SKM-1 treated with dmso at 0.1 percent for 144 hours (cell line): Measurements from ENCODE around the gene SNX18.

Source experiments
- DNase-seq: peaks from one replicate; lab custom pipeline; 2025; ENCODE audit not compliant: unreplicated experiment; lab: John Stamatoyannopoulos, UW

The SNX18 gene

DNA sequence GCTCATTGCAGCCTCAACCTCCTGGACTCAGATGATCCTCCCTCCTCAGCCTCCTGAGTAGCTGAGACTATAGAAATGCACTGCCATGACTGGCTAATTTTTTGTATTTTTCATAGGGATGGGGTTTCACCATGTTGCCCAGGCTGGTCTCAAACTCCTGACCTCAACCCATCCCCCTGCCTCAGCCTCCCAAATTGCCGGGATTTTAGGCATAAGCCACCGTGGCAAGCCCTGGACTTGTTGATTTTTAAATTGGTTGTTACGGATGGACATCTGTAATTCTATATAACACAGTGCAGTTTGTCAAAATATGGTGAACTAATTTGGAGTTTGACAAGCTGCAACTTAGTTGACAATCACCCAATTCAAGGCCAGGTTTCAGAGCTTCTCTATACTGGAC lies 22.7 kb downstream of the SNX18 start:
- no peak for DNase-seq

DNA sequence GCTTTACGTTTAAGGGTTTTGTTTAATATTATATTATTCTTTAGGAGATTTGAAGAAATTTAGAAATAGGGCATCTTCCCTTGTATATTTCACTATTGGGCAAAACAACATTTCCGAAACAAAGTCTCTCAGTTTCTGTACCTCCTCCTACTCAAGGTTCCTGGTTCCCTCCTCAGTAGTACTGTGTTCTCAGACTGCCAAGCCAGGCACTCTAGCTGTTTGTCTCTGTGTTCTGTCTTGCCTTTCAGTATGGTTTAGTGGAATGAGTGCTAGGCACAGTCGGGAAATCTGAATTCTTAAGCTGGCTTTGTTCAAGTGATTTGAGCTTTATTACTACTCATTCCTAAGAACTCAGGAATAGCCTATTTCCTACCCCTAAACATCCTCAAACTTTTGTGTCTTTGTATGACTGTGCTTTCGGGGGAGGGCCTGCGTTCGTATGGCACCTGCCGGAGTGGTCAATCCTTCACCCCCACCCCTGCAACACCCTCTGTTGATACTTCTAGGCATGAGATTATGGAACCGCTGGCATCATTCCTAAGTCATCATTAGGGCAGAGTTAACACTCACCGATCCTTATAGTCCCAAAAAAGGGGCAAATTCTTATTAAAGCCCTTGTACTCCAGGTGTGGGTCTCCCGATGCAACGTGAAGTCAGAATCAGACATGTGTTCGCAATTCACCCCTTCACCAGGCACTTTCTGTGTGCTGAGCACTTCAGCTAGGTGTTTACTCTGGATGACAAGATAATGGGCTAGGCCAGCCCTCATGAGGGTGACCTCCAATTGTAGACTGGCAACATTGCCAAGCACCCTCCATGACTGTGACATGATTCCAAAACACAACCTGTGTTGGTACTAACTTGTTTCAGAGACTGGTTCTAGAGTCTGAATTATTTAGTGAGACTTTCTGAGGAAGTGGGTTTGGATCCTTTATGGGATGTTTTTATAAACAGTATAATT lies 24.5 kb downstream of the SNX18 start:
- no peak for DNase-seq

DNA sequence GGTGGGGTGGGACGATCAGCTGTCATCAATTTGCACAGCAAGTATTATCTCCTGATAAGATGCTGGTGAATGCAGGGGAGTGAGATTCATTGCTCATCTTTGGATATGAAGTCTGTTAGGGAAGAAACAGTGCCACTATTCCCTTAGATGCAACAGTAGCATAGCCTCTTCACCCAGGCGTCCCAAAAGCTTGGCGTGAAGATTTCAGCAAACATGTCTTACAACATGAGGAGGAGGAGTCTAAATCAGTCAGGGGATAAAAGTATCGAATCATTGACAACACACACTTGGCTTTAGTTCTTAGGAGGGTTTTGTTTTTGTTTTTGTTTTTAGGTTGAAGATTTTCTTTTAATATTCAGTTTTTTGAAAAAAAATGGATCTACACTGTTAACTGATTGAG lies 26.5 kb downstream of the SNX18 start:
- no peak for DNase-seq

DNA sequence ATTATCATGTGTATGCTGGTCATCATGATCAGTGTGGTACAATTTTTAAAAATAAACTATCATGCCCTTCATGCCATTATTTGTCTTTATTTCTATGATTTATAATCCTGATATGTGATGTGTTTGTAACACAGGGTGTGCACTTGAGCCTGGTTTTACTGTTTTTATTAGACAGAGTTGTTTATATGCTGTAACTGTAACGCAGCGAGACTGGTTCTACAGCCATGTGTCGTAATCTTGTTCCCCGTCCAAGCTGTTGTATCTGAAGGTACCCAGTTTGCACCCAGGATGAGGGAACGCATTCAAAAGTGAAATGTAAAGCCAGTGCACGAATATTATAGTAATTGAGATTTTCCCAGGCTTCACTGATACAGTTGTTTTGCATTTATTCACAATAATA lies 28.2 kb downstream of the SNX18 start:
- DNase-seq, result no peak

DNA sequence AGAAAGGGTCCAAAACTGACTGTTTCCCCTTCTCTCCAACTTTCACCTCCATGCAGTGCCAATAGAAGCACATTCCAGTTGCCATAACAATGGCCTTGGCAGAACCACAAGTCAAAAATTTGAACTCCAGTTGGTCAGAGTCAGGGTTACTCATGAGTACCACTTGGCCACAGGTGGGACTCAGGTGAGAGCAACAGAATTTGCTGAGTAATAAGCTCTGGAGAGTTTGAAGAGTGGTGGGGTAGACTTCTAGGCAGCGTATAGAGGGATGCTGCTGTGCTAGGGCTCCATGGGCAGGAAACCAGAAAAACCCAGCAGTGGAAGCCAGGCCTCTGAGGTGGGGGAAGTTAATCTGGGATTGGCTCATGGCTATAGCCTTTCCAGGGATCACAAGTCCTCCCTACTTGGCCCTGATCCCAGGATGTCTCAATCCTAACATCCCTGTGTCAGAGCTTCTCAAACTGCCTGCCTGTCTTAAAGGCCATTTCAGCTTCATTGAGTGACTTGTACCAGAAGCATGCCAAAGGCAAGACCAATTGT lies 30.2 kb downstream of the SNX18 start:
- no peak for DNase-seq

DNA sequence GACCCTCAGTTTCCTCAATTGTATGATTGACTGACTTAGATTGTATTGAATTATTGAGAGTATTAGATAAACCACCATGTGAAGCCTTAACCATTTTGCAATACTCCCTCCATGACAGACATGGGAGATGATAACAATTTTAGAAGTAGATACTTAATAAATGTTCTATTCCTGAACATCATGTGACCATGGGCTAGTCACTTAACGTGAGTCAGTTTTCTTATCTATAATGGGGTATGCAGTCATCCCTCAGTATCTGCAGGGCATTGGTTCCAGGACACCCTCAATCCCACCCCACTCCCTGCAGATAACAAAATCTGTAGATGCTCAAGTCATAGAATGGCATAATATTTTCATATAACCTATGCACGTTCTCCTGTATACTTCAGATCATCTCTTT lies 31.0 kb downstream of the SNX18 start:
- DNase-seq, result no peak

DNA sequence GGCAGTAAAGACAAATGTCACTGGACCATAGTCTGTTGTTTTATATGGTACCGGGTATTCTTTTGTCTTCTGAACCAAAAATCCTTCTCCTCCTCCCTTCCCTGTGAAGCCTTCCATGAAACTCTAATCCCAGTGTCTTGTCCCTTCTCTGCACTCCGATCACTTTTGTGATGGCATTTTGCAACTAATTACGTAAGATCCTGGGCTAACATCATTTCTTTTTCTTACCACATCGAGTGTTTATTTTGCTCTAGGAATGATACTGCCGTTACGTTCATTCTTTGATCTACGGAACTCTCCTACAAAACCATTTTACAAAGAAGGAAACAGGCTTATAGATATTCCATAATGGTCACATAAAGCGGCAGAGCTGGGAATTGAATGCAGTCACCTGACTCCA lies 33.7 kb downstream of the SNX18 start:
- DNase-seq, result no peak

DNA sequence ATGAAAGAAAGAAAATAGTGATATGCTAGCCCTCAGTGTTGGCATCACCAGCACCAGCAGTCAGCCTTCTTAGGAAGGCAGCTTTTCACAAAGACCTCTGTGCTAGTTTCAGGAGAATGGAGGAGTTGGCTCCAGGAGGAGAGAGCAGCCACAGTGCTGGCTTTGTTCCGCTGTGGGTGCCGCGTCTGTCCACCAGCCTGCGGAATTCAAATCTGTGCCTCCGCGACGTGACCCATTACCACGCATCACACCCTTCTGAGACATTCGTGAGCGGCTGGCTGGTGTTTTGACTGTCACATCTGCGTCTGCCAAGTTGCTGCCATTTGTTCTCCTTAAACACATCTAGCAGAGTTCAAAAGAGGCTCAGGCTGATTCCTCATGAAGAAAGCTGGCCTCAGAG lies 34.4 kb downstream of the SNX18 start:
- DNase-seq, result no peak

DNA sequence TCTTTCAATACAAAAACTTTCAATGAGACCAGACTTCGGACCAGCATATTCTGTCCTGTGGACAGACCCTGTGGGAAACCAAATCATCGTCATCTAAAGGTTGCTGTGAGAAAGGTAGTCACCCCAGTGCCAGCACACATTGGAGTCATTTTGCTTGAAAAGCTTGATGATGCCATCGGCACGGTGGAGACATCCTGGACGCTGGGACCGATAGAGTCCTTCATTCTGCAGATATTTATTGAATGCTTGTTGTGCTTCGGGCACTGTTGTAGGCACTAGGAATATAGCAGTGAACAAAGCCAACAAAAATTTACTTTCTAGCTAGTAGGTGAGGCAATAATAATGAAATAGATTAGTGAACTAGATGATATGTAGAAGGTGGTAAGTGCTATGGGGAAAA lies 34.9 kb downstream of the SNX18 start:
- no peak for DNase-seq

DNA sequence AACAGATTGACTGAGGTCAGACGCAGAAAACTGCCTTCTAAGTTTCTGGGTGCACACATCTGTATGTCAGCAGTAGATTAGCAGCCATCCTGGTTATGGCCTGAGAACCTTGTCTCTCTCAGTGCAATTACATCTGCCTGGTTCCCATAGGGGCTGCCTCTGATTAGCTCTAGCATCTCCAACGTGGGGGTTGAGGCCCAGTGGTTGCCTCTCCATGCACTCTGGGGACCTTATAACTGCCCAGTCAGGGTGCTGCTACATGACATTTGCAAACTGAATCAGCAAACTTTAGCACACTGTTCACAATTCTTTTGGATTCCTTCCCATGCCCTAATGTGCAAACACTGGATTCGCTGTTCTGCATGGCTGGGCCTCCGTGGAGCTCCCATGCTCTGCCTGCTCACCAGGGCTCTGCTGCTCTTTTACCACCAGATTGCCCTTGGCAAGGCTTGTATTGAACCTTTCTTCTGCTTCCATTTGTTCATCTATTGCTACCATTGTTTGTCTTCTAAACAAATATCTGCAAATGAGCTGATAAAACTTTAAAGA lies 36.2 kb downstream of the SNX18 start:
- no peak for DNase-seq

DNA sequence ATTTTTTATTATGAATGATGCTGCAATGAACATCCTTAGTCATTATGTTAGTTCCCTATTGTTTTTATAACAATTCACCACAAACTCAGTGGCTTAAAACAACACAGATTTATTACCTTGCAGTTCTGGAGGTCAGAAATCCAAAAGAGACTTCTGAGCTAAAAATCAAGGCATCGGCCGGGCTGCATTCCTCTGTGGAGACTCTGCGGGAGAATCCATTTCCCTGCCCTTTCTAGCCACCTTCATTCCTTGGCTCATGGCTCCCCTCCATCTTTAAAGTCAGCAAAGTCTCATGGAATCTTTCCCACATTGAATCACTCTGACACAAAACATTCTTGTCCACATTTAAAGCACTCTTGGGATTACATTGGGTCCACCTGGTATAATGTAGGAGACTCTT lies 38.6 kb downstream of the SNX18 start:
- no peak for DNase-seq

DNA sequence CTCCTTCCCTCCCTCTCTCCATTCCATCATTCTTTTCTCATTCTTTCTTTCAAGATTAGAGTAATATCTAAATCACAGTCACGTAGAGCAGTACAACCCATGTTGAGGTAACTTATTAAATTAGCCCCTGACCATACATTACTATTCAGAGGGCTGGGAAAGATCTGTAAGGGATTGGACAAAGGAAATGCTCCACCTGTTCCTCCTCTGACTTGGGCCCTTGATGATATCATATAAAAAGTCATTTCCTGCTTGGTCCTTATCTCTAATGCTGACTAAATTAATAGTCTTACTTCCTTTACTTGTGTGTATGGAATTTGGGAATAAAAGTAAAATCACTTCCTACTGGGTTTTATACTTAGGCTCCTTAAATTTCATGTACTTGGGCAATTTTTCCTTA lies 40.8 kb downstream of the SNX18 start:
- DNase-seq, result no peak

DNA sequence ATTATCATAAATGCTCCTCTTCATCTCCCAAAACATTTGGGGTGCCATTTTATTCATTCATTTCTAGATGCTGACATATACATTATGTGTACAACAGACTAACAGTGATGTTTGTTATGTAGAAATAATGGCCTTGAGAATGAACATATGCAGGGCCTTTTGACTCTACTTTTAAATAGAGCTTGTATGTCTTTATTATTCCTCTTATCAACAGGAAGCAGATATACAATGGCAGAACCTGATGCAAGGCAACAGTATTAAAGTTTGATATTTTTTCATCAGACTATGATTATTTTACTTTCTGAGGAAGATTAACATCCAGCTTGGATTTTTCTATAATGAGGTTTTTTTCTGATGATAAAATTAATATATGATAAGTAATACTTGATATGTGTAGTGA lies 44.1 kb downstream of the SNX18 start:
- no peak for DNase-seq

DNA sequence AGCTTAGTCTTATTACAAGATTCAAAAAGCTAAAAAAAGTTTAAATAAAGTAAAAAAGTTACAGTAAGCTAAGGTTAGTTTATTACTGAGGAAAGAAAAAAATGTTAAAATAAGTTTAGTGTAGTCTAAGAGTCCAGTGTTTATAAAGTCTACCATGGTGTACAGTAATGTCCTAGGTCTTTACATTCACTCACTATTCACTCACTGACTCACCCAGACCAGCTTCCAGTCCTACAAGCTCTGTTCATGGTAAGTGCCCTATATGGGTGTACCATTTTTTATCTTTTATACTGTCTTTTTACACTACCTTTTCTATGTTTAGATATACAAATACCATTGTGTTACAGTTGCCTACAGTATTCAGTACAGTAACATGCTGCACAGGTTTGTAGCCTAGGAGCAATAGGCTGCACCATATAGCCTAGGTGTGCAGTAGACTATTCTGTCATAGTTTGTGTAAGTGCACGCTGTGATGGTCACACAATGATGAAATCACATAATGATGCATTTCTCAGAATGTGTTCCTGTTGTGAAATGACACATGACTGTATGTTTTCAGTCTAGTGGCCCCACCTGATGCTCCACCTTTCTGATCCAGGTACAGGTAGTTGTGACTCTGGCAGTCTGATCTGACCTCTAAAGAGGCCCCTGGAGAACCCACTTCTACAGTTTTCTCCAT lies 45.7 kb downstream of the SNX18 start:
- no peak for DNase-seq

DNA sequence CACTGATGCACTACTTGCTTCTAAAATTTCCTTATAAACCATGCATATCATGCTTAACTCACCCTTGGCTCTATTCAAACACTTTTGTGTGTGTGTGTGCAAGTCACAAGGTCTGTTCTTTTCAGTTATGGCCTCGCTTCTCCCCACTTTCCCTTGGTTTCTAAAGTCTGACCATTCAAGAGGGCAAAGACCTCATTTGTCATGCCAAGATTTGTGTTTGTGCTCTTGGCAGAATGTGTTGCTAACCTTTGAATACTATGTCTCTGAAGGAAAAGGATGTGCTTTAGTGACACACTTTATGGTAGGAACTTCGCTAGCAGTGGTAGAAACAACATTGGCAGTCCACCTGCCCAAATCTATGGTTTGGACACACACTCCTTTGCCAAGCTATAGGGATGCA lies 50.4 kb downstream of the SNX18 start:
- no peak for DNase-seq

DNA sequence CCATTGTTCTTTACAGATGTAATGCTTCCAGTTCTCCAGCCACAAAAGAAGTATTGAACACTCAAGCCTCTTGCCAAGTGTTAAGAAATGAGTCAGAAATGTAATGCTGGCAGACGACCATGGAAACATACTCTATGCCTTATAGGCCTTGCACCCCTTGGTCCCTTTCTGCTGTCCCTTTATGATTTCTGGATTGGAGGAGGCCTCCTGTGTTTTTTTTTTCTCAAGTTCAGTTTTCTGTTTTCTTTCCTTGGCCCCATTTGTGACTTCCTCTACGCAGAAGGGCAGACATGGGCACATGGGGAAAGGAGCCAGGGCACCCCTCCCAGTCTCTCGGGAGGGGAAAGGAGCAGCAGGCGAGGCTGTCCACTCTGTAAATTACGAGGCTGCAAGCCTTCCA lies 53.4 kb downstream of the SNX18 start:
- DNase-seq, result no peak

DNA sequence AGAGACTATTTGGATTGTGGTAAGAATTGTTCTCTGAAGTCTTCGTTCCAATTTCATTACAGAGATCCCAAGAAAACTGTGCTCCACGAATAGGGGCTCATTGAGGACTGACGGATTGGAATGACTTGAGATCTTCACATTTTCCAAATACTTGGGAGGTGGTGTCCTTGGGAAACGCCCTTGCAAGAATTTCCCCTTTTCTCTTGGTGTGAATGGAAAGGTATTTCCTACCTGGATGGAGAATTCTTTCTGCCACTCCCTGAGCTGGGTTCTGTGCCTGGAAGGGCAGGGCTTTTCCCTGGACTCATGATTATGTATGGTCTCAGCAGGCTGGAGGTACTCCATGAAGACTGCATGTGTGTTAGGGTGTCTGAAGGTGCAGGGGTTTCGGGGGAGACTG lies 53.9 kb downstream of the SNX18 start:
- no peak for DNase-seq

DNA sequence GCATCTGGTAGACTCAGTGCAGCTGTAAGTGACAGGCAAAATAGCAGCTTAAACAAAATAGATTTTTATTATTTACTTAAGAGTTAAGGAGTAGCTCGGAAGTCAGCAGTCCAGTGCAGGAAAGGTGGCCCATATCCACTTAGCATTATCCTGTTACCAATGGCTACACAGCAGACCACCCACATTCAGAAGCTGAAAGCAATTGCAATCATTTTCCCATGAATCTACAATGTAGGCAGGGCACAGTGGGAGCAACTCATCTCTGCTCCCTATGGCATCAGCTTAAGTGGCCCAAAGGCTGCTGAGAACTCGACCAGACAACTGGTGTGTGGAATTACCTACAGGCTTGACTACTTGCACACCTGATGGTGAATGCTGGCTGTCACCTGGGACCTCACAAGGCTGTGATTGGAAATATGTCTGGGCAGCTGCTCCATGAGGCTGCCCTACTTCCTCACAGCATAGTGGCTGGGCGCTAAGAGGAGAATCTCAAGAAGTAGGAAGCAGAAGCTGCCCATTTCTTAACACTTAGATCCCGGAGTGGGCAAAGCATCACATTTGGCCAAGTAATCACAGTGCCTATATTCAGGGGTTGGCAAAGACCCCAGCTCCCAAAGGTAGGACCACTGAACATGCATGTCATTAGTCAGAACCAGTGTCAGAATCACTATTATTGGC lies 56.4 kb downstream of the SNX18 start:
- no peak for DNase-seq

DNA sequence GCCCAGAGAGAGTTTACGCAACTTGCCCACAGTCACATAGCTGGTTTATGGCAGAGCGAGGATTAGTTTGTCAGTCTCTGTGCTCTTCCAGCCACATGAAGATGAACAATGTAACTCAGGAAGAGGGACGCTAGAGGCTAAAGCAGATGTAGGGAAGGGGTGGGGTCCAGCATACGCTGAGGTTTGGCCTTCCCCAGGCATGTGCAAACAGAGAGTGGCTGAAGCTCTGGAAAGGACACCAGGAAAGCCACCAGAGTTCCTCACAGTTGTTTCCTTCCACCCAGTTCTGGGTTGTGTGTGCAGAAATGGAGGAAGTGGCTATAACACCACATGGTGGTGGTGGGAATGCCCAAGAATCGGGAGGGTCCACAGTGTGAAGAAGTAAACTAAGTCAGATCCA lies 60.0 kb downstream of the SNX18 start:
- no peak for DNase-seq

DNA sequence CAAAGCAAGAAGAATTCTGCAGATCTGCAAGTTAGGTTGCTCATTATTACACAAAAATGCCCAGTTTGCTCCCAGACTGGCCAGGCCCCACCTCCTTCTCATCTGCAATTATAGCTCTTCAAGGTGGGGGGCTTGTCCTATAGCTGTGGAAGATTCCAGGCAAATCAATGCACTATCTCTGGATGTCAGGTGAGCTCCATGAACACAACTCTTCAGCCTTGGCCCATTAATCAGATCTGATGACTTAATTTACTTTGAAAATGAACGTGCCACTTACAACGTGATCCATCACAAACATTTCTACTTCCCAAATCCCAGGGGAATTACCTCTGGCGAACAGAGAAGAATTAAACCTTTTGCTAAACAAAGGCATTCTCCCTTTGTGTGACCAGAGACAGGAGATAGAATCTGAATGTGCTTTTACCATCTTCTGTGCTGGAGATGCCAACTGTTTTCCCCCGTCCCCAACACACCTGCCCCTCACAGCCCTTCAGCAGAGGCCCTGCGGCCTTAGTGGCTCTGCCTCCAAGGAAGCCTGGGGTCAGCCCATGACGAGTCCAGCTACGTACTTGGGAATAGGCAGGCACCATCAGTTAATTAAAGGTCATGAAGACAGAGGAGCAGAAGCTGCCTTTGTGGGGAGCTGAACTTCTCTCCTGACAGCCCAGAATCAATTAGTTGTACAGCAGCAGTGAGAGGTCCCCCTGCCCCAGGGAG lies 60.5 kb downstream of the SNX18 start:
- DNase-seq, result no peak
